OCI-LY3 (cell line): Measurements from ENCODE around the gene IGFBP3.

ENCODE experiments used
- EZH2phosphoT487 ChIP-seq: fragments of 200-600 bp; shearing (Covaris generic); IDR thresholded peaks from 2 replicates; pipeline ENCODE4 v1.6.1; 2018; ENCODE audit warnings: antibody characterized with exemption, mixed run types, low read depth
- TF ChIP-seq, protein P1 (sequence below): fragments of 200-600, 300-600 bp; sonication (generic); IDR thresholded peaks from 2 replicates; pipeline ENCODE4 v1.5.1; 2014; ENCODE audit warnings: antibody characterized with exemption, low read length, low read depth

DNA sequence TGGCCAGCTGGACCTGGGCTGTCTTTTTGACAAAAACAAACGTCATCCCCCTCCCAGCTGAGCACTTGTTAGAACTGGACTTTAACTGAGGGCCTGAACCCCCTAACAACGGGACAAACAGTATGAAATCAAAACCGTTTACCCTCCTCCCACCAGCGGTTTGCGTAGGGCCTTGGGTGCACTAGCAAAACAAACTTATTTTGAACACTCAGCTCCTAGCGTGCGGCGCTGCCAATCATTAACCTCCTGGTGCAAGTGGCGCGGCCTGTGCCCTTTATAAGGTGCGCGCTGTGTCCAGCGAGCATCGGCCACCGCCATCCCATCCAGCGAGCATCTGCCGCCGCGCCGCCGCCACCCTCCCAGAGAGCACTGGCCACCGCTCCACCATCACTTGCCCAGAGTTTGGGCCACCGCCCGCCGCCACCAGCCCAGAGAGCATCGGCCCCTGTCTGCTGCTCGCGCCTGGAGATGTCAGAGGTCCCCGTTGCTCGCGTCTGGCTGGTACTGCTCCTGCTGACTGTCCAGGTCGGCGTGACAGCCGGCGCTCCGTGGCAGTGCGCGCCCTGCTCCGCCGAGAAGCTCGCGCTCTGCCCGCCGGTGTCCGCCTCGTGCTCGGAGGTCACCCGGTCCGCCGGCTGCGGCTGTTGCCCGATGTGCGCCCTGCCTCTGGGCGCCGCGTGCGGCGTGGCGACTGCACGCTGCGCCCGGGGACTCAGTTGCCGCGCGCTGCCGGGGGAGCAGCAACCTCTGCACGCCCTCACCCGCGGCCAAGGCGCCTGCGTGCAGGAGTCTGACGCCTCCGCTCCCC lies 32.7 kb downstream of the IGFBP3 start, which contains the start of gene IGFBP1:
- TF ChIP-seq, protein P1, sequence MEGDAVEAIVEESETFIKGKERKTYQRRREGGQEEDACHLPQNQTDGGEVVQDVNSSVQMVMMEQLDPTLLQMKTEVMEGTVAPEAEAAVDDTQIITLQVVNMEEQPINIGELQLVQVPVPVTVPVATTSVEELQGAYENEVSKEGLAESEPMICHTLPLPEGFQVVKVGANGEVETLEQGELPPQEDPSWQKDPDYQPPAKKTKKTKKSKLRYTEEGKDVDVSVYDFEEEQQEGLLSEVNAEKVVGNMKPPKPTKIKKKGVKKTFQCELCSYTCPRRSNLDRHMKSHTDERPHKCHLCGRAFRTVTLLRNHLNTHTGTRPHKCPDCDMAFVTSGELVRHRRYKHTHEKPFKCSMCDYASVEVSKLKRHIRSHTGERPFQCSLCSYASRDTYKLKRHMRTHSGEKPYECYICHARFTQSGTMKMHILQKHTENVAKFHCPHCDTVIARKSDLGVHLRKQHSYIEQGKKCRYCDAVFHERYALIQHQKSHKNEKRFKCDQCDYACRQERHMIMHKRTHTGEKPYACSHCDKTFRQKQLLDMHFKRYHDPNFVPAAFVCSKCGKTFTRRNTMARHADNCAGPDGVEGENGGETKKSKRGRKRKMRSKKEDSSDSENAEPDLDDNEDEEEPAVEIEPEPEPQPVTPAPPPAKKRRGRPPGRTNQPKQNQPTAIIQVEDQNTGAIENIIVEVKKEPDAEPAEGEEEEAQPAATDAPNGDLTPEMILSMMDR = no peak
- TF ChIP-seq EZH2phosphoT487 = no peak
